Mesodermal cell (in vitro differentiated cells): Measurements from ENCODE around the gene MAGI1.

Experiments
- H3K27ac ChIP-seq: 2 replicates; pipeline ENCODE4 v1.7.0; 2013; ENCODE audit warnings: mild to moderate bottlenecking, low read depth, low read length, moderate library complexity; ENCODE audit not compliant: severe bottlenecking
- H3K36me3 ChIP-seq: 2 replicates; pipeline ENCODE4 v1.7.1; 2013; ENCODE audit warnings: mild to moderate bottlenecking, low read length, moderate library complexity; ENCODE audit not compliant: control insufficient read depth, insufficient read depth
- H3K4me1 ChIP-seq: one replicate; pipeline ENCODE4 v1.7.1; 2013; ENCODE audit warnings: mild to moderate bottlenecking, low read length; ENCODE audit not compliant: insufficient read depth, control insufficient read depth, poor library complexity, severe bottlenecking
- H3K4me3 ChIP-seq: 2 replicates; pipeline ENCODE4 v1.7.0; 2013; ENCODE audit warnings: low read length, control low read depth, mild to moderate bottlenecking; ENCODE audit not compliant: insufficient read depth, poor library complexity, severe bottlenecking; ENCODE audit errors: extremely low read depth
- H3K9me3 ChIP-seq: 2 replicates; pipeline ENCODE4 v1.7.1; 2013; ENCODE audit warnings: mild to moderate bottlenecking, low read length, moderate library complexity; ENCODE audit not compliant: control insufficient read depth
- WGBS, 2 experiments: methylation state at CpG; one replicate each; pipeline ENCODE4 v1.1.5; 2013; ENCODE audit warnings: missing lambda C conversion rate in 2 of 2; ENCODE audit not compliant: insufficient coverage in 2 of 2; 5-methylcytosine and 5-hydroxymethylcytosine counted together

MAGI1 gene

DNA sequence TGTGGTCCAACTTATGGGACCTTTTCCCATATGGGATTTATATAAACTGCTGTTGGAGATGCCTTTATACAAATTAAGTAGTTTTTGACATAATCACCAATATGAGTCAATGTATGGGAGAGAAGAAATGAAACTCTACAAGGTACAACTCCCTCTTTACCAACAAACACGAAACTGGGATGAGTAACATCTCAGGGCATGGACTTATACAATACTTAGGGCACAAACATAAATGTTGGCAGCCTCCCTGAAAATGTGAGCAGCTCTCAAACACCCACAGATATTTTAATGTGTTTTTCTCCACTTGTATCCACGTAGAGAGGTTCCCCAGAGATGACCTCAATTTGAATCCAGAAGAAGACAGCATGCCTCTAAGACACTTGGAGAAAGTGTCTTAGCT, 161.6 kb downstream of the MAGI1 start:
- WGBS, 2 experiments = 60 to 92% methylated on average over 1 to 2 of the region's 2 CpGs
- H3K27ac ChIP-seq = no peak overlapping the region
- H3K4me3 ChIP-seq = no peak overlapping the region
- peaks cover 14% of the 10 kb centered on the region for H3K4me1 ChIP-seq
- H3K9me3 ChIP-seq = no peaks in the 10 kb centered on the region
- H3K36me3 ChIP-seq = no peaks in the 10 kb centered on the region

DNA sequence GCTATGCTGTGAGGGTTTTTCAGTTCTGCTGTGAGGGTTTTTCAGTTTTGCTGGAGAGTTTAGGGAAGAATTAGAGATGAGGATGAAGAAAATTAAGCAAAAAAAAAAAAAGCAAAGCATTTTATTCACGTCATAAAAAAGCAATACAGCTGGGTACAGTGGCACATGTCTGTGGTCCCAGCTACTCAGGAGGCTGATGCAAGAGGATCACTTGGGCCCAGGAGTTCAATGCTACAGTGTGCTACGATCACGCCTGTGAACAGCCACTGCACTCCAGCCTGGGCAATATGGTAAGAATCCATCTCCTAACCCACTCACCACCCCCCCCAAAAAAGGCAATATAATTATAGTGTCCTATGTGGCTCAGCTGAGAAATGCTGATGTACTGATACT, 162.7 kb downstream of the MAGI1 start:
- H3K36me3 ChIP-seq = no peaks in the 10 kb centered on the region
- peaks cover 14% of the 10 kb centered on the region for H3K4me1 ChIP-seq
- no peak overlapping the region for H3K27ac ChIP-seq
- H3K9me3 ChIP-seq = no peaks in the 10 kb centered on the region
- no peak overlapping the region for H3K4me3 ChIP-seq
- 100% methylated on average over 1 to 2 of the region's 3 CpGs for WGBS, 2 experiments

DNA sequence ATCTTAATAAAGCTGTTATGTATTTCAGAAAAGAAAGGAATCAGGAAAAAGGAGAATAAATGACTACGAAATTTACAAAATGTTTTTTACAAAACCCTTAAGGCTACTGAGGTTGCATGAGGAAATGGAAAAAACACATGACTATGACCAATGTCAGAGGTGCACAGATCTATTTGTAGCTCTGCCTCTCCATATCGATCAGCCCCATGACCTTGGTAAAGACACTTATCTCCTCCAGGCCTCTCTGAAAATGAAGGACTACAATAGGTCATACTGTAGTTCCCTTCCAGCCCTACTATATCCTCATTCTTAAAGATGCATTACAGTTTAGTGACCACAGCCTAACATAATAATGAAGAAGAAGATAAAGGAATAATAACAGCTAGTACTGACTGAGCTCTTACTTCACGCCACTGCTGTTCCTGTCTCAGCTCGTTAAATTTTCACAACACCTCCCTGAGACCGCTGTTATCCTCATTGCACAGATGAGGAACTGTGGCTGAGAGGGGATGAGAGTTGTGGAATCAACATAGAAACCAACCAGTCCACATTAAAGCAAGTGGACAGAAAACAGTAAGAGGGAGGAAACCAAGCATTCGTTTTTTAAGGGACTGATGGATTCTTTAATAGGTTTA, 163.2 kb downstream of the MAGI1 start:
- no peaks in the 10 kb centered on the region for H3K9me3 ChIP-seq
- H3K4me3 ChIP-seq = no peak overlapping the region
- no peaks in the 10 kb centered on the region for H3K36me3 ChIP-seq
- peaks cover 14% of the 10 kb centered on the region for H3K4me1 ChIP-seq
- no peak overlapping the region for H3K27ac ChIP-seq
- WGBS, 2 experiments = 73 to 90% methylated on average over 2 of the region's 6 CpGs

DNA sequence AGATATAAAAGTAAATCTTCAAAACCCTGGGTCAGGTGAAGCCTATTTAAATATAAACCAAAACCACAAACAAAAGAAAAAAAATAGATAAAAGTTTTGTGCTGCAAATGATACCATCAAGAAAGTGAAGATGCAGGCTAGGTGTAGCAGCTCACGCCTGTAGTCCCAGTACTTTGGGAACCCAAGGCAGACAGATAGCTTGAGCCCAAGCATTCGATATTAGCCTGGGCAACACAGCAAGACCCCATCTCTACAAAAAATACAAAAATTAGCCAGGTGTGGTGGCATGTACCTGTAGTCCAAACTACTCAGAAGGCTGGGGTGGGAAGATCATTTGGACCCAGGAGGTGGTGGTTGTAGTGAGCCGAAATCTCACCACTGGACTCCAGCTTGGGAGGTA, 164.8 kb downstream of the MAGI1 start:
- no peaks in the 10 kb centered on the region for H3K36me3 ChIP-seq
- H3K27ac ChIP-seq = no peak overlapping the region
- no peak overlapping the region for H3K4me3 ChIP-seq
- H3K4me1 ChIP-seq = peaks cover 11% of the 10 kb centered on the region
- no peaks in the 10 kb centered on the region for H3K9me3 ChIP-seq
- 83 to 94% methylated on average over 2 to 3 of the region's 3 CpGs for WGBS, 2 experiments

DNA sequence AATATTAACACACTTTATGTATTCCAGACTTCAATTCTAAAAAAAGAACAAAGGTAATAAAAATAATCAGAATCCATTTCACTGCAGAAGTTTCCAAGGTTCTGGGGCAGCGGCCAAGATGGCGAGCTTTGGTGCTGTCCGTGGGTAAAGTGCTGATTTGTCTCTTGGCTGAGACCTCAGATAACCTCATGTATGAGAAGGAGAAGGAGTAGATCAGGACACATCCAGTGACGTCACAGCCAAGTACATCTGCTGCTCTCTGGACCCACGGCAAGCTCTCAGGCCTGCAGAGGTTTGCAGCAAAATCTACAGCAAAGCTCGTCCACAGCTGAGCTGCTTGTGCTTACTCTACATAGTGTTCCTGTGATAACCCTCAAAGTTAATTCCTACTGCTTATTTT, 165.7 kb downstream of the MAGI1 start:
- Histone ChIP-seq H3K27ac (no peak overlapping the region), H3K4me1 (peaks cover 7% of the 10 kb centered on the region), H3K36me3 (no peaks in the 10 kb centered on the region), H3K9me3 (no peaks in the 10 kb centered on the region), H3K4me3 (no peak overlapping the region)
- WGBS, 2 experiments = 93 to 96% methylated on average over 4 to 6 of the region's 6 CpGs

DNA sequence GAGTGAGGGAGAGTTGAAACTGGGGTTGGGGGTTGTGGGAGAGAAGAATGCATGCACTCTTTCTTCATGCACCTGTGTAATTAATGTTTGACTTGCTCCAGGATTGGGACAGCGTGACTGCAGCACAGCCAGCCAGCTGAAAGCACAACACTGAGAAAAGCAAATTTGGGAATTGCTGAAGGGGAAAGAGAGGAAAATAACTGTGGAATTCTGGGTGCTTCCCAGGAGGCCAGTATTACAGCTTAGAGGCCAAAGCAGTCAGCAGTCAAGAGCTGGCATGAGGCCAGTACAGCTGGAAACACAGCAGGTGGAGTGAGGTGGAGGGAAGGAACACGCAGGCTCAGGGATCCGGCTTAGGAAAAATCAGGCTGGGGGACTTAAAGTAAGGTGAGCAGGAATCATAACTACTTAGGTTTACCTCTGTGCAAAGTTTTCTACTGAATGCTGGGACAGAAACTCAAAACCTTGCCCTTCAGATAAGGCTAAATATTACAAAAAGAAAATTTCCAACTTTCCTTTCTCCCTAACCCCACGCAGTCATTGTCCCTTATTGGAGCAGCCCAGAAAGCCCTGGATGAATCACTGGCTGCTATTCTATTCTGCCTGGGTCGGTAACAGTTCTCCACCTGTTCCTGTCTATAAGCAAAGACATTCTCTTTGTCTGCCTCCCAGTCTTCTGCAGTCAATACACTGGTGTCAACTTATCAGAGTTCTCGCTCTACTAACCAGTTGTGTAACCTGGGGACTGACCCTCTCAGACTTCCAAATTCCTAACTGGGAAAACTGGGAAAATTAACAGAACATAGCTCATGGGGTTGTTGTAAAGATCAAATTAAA, 167.2 kb downstream of the MAGI1 start:
- Histone ChIP-seq H3K4me1 (peaks cover 7% of the 10 kb centered on the region), H3K27ac (no peak overlapping the region), H3K9me3 (no peaks in the 10 kb centered on the region), H3K4me3 (no peak overlapping the region), H3K36me3 (no peaks in the 10 kb centered on the region)
- WGBS, 2 experiments = 74 to 79% methylated on average over 5 of the region's 6 CpGs

DNA sequence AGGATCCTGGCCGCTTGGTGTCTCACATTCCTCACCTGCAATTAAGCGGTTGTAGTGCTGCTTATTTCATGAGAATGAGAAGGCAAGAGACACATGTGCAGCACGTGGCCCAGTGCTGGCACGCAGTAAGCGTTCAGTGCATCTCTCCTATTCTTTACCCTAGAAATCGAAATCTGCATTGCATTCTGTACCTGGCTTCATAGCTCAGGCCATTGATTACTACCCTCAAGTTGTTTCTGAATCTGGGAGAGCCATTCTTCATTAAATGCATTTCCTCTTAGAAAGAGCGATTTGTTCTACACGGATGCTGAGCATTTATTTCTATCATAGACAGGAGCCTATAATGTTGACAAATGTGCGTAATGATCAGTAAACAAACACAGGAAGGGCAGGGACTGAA, 168.9 kb downstream of the MAGI1 start:
- Histone ChIP-seq H3K9me3 (no peaks in the 10 kb centered on the region), H3K36me3 (no peaks in the 10 kb centered on the region), H3K4me1 (no peaks in the 10 kb centered on the region), H3K4me3 (no peak overlapping the region), H3K27ac (no peak overlapping the region)
- 85 to 91% methylated on average over 4 to 9 of the region's 9 CpGs for WGBS, 2 experiments

DNA sequence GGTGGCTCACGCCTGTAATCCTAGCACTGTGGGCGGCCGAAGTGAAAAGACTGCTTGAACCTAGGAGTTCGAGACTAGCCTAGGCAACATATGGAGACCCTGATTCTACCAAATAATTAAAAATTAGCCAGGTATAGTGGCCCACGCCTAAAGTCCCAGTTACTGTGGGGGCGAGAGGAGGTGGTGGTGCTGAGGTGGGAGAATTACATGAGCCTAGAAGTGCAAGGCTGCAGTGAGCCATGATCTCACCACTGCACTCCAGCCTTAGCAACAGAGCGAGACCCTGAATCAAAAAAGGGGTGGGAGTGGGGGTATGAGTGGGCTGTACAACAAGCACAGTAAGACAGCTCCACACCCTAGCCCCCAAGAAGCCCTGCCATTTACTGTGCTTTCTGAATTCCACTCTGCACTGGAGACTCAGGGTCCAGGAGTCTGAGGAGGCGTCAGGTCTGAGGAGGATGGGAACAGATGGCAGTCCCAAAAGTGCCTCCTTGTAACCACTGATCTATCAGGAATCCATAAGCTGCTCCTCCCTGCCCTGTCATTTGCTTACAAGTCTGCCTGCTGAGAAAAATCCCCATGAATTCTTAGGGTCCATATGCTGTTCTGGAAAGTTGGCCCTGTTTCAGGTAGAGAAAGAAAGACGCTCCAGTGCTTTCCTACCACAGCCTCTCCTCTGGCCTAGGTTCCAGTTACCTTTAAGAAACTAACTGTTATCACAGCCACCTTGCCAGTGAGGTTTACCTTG, 171.1 kb downstream of the MAGI1 start:
- WGBS, 2 experiments = 98 to 100% methylated on average over 4 to 6 of the region's 9 CpGs
- Histone ChIP-seq H3K27ac (no peak overlapping the region), H3K36me3 (no peaks in the 10 kb centered on the region), H3K4me1 (no peaks in the 10 kb centered on the region), H3K4me3 (no peak overlapping the region), H3K9me3 (no peaks in the 10 kb centered on the region)

DNA sequence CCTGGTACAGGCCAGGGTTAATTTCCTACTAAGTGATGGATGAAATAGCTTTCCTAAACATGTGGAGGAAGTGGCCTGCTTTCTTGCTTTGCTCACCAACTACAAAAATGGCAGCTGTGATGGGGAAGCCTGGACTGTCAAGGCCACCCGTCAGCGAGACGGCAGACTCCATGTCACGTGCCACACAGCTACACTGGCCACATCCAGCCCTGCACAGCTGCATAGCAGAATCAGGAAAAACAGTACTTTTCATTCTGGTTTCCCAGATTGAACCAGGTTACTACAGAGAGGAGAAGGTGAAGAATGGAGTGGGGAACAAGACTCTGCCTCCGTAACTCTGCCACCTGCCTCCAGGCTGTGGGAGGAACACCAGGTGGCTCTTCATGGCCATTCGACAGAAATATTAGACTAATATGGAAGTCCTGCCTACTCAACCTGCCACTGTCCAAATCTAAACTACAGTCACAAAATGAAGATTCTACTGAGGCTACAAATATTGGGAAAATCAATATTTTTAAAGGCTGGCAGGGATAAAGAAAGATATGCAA, 174.3 kb downstream of the MAGI1 start:
- WGBS, 2 experiments = 71 to 78% methylated on average over 4 to 6 of the region's 6 CpGs
- Histone ChIP-seq H3K36me3 (no peaks in the 10 kb centered on the region), H3K4me3 (no peak overlapping the region), H3K9me3 (no peaks in the 10 kb centered on the region), H3K4me1 (peaks cover 4% of the 10 kb centered on the region), H3K27ac (no peak overlapping the region)

DNA sequence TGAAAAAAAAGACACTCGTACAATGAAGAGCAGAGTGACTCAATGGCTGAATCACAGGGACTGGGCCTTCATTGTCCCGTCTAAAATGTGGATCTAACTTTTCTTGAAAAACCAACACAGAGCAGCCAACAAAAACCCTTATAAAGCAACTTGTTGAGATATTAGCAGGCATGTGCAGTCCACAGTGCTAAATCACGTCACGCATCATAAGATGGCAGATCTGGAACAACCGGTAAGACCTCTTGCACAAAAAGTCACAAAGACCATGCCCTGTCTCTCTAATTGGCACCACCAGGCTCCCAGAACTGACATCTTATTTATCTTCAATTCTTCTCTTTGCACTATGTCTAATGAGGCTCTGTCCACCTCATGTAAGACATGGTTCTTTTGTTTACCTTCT, 177.0 kb downstream of the MAGI1 start:
- Histone ChIP-seq H3K4me3 (no peak overlapping the region), H3K36me3 (no peaks in the 10 kb centered on the region), H3K9me3 (peaks cover 7% of the 10 kb centered on the region), H3K27ac (no peak overlapping the region), H3K4me1 (peaks cover 13% of the 10 kb centered on the region)
- 82 to 84% methylated on average over 5 of the region's 5 CpGs for WGBS, 2 experiments
